Activated CD8-positive, alpha-beta T cell treated with anti-CD3 and anti-CD28 coated beads for 36 hours (primary cell): ENCODE measurements around the gene SERBP1. TPM values are rescaled to one million over a fixed set of nuclear protein-coding genes. Genes with fewer than 3 reads are reported as not detected.
"Not testable (repeated sequence)": the region's sequence is repeated elsewhere in the genome, so short reads cannot be mapped to it uniquely, and the experiment has no call there.

ENCODE experiments used
- ATAC-seq: fragments of 200-7000 bp; cut with Tn5 transposase; one replicate; pipeline ENCODE4 v1.10.0; 2021; ENCODE audit warnings: mild to moderate bottlenecking, moderate library complexity
- CTCF ChIA-PET: fragments of 350-600 bp; sonication (Branson Sonifier 250); formaldehyde crosslinking; loops from one replicate; lab custom pipeline; 2021; ENCODE audit warnings: antibody characterized with exemption; lab: Charles Lee
- POLR2A ChIA-PET: fragments of 350-600 bp; sonication (Branson Sonifier 250); formaldehyde crosslinking; loops from one replicate; lab custom pipeline; 2021; ENCODE audit warnings: antibody characterized with exemption; lab: Charles Lee
- DNase-seq: peaks from one replicate; pipeline ENCODE4 v3.0.0-alpha.2; 2020
- H3K27ac Mint-ChIP-seq: one replicate; pipeline ENCODE4 v1.8.0; 2021; ENCODE audit warnings: mild to moderate bottlenecking, mixed read lengths
- H3K27me3 Mint-ChIP-seq: one replicate; pipeline ENCODE4 v1.8.0; 2021; ENCODE audit warnings: mixed read lengths
- H3K36me3 Mint-ChIP-seq: one replicate; pipeline ENCODE4 v1.8.0; 2021; ENCODE audit warnings: low read depth, mixed read lengths
- H3K4me1 Mint-ChIP-seq: one replicate; pipeline ENCODE4 v1.8.0; 2021; ENCODE audit warnings: low read depth, mixed read lengths
- H3K4me3 Mint-ChIP-seq: one replicate; pipeline ENCODE4 v1.8.0; 2021; ENCODE audit warnings: mild to moderate bottlenecking, moderate library complexity, mixed read lengths
- H3K9me3 Mint-ChIP-seq: one replicate; pipeline ENCODE4 v1.8.0; 2021; ENCODE audit warnings: mixed read lengths
- CTCF ChIP-seq: fragments of 200-600 bp; IDR thresholded peaks from one replicate; pipeline ENCODE4 v1.8.0; 2022; ENCODE audit warnings: antibody characterized with exemption, mild to moderate bottlenecking
- intact Hi-C: fragments of 100-400 bp; cut with micrococcal nuclease; formaldehyde crosslinking; loops from one replicate; pipeline ENCODE4 v1.10.0; 2022
- total RNA-seq, 2 experiments: library from RNA; stranded (reverse); gene quantifications; one replicate each; pipeline ENCODE4 v1.2.3, GENCODE V29; 2021

The SERBP1 gene
- total RNA-seq, 2 experiments from 2014 or later, result 476 to 491 TPM

- H3K27me3 Mint-ChIP-seq, result no peaks in the 10 kb centered on the region
- ChIA-PET CTCF (interaction anchor here (1.4 kb wide), 1 partner anchor 12 kb away, joined by 3 read pairs; no protein-coding TSS in a partner anchor), POLR2A (interaction anchor here (0.6 to 10.4 kb wide), 4 partner anchors 14 to 98 kb away, joined by 3 to 172 read pairs (median 5); partner anchors contain the start of gene SERBP1)
- no peak for DNase-seq
- H3K36me3 Mint-ChIP-seq, result peaks cover 74% of the 10 kb centered on the region
- no peak for ATAC-seq
- no peak for TF ChIP-seq CTCF
- H3K4me3 Mint-ChIP-seq, result no peak overlapping the region
- peak overlapping the region; percentile 53 for H3K27ac Mint-ChIP-seq
- H3K4me1 Mint-ChIP-seq, result peaks cover 47% of the 10 kb centered on the region
- H3K9me3 Mint-ChIP-seq, result no peaks in the 10 kb centered on the region
- intact Hi-C loops, result loop anchor here (5.0 kb wide), 1 partner anchor 78 kb away; no protein-coding TSS in a partner anchor
Observed at GRCh38 chr1:67415041-67415440, 15.2 kb downstream of the SERBP1 start.

- CTCF ChIA-PET, result no interaction called here
- Mint-ChIP-seq H3K4me3 (no peak overlapping the region), H3K9me3 (no peaks in the 10 kb centered on the region), H3K36me3 (peaks cover 75% of the 10 kb centered on the region), H3K4me1 (peaks cover 46% of the 10 kb centered on the region), H3K27ac (no peak overlapping the region), H3K27me3 (no peaks in the 10 kb centered on the region)
- DNase-seq (no peak), ATAC-seq (no peak)
- TF ChIP-seq CTCF, result no peak
- intact Hi-C loops, result no loop called here
- POLR2A ChIA-PET, result interaction anchor here (0.6 to 10.4 kb wide), 2 partner anchors 14 to 98 kb away, joined by 3 to 172 read pairs; partner anchors contain the start of gene SERBP1
Observed at GRCh38 chr1:67414574-67414973, 15.6 kb downstream of the SERBP1 start.

GRCh38 chr1:67413101-67413500, 17.1 kb downstream of the SERBP1 start:
- H3K27ac Mint-ChIP-seq, intact Hi-C loops, H3K9me3 Mint-ChIP-seq, H3K4me3 Mint-ChIP-seq, H3K27me3 Mint-ChIP-seq, ATAC-seq, DNase-seq, CTCF ChIA-PET: not testable (repeated sequence)
- POLR2A ChIA-PET, result interaction anchor here (0.6 to 10.4 kb wide), 5 partner anchors 10 to 619 kb away, joined by 3 to 172 read pairs (median 3); partner anchors contain the start of gene SERBP1
- Mint-ChIP-seq H3K36me3 (peaks cover 71% of the 10 kb centered on the region), H3K4me1 (peaks cover 41% of the 10 kb centered on the region)

- ChIA-PET CTCF (interaction anchor here (1.4 to 1.5 kb wide), 2 partner anchors 20 to 174 kb away, joined by 3 to 5 read pairs; no protein-coding TSS in a partner anchor), POLR2A (interaction anchor here (0.6 to 6.4 kb wide), 11 partner anchors 9 to 76 kb away, joined by 3 to 66 read pairs (median 3); partner anchors contain the start of gene SERBP1)
- Mint-ChIP-seq H3K4me1 (peaks cover 12% of the 10 kb centered on the region), H3K4me3 (no peak overlapping the region), H3K36me3 (peaks cover 41% of the 10 kb centered on the region), H3K27ac (peak overlapping the region; percentile 38), H3K9me3 (no peaks in the 10 kb centered on the region), H3K27me3 (no peaks in the 10 kb centered on the region)
- intact Hi-C loops, result no loop called here
- DNase-seq, result no peak
- TF ChIP-seq CTCF, result no peak
- no peak for ATAC-seq
Observed at GRCh38 chr1:67408148-67408547, 22.1 kb downstream of the SERBP1 start.

GRCh38 chr1:67407498-67407897, 22.7 kb downstream of the SERBP1 start:
- no peak for ATAC-seq
- no peaks in the 10 kb centered on the region for H3K27me3 Mint-ChIP-seq
- H3K36me3 Mint-ChIP-seq, result peaks cover 38% of the 10 kb centered on the region
- no peak overlapping the region for H3K4me3 Mint-ChIP-seq
- no peak for DNase-seq
- TF ChIP-seq CTCF, result no peak
- H3K27ac Mint-ChIP-seq, result no peak overlapping the region
- ChIA-PET POLR2A (interaction anchor here (1.3 to 6.4 kb wide), 4 partner anchors 11 to 36 kb away, joined by 3 to 66 read pairs (median 24); partner anchors contain the start of gene SERBP1), CTCF (interaction anchor here (1.4 to 1.5 kb wide), 2 partner anchors 21 to 173 kb away, joined by 3 to 5 read pairs; no protein-coding TSS in a partner anchor)
- intact Hi-C loops, result no loop called here
- no peaks in the 10 kb centered on the region for H3K9me3 Mint-ChIP-seq
- peaks cover 12% of the 10 kb centered on the region for H3K4me1 Mint-ChIP-seq
